ENCODE results near the gene VIL1.

DNA sequence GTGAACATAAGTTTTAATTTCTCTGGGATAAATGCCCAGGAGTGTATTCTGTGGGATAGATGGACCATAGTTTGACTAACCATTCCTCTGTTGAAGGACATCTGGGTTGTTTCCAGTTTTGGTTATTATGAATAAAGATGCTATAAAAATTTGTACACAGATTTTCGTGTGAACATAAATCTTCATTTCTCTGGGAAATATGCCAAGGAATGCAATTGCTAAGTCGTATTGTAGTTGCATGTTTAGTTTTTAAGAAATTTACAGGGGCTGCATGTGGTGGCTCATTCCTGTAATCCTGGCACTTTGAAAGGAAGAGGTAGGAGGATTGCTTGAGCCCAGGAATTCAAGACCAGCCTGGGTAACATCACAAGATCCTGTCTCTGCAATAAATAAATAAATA lies 43.7 kb upstream of the VIL1 start:
- TF ChIP-seq, protein P1, sequence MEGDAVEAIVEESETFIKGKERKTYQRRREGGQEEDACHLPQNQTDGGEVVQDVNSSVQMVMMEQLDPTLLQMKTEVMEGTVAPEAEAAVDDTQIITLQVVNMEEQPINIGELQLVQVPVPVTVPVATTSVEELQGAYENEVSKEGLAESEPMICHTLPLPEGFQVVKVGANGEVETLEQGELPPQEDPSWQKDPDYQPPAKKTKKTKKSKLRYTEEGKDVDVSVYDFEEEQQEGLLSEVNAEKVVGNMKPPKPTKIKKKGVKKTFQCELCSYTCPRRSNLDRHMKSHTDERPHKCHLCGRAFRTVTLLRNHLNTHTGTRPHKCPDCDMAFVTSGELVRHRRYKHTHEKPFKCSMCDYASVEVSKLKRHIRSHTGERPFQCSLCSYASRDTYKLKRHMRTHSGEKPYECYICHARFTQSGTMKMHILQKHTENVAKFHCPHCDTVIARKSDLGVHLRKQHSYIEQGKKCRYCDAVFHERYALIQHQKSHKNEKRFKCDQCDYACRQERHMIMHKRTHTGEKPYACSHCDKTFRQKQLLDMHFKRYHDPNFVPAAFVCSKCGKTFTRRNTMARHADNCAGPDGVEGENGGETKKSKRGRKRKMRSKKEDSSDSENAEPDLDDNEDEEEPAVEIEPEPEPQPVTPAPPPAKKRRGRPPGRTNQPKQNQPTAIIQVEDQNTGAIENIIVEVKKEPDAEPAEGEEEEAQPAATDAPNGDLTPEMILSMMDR (IDR thresholded peaks at IDR 0.05; ENCODE audit: control extremely low read depth in 1 of 3, insufficient read depth in 1 of 3, low read depth in 1 of 3, low read length in 3 of 3), result no peak
- no peak for TF ChIP-seq EP300 (IDR thresholded peaks at IDR 0.05; ENCODE audit: borderline replicate concordance in 1 of 2, low read depth in 2 of 2, low read length in 2 of 2)
- TF ChIP-seq TAF7 (optimal IDR thresholded peaks at IDR 0.05; ENCODE audit: borderline replicate concordance, low read depth, low read length), result no peak
- no peak for TF ChIP-seq JUND (IDR thresholded peaks at IDR 0.05; ENCODE audit: low read length)
- TF ChIP-seq, protein P2, sequence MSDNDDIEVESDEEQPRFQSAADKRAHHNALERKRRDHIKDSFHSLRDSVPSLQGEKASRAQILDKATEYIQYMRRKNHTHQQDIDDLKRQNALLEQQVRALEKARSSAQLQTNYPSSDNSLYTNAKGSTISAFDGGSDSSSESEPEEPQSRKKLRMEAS (IDR thresholded peaks at IDR 0.05), result no peak
